Testis (tissue), 3 donors: Measurements from ENCODE around the gene LMTK3. TPM values are rescaled to one million over a fixed set of nuclear protein-coding genes. Genes with fewer than 3 reads are reported as not detected.
A peak's percentile ranks its signal among the peaks of the same experiment; 100 is the strongest.

Experiments used
- DNase-seq: peaks from one replicate; pipeline ENCODE4 v3.0.0-alpha.2; 2019
- H3K27ac ChIP-seq, 2 donors: fragments of 200-600 bp; sonication (generic); one replicate each; pipeline ENCODE4 v1.5.1; 2019
- H3K27me3 ChIP-seq: fragments of 200-600 bp; sonication (generic); one replicate; pipeline ENCODE4 v1.5.1; 2019
- H3K36me3 ChIP-seq: fragments of 200-600 bp; sonication (generic); one replicate; pipeline ENCODE4 v1.5.1; 2017; ENCODE audit warnings: low read depth; ENCODE audit errors: missing control alignments
- H3K4me1 ChIP-seq: fragments of 200-600 bp; sonication (generic); one replicate; pipeline ENCODE4 v1.5.1; 2019
- H3K4me3 ChIP-seq, 2 donors: fragments of 200-600 bp; sonication (generic); one replicate each; pipeline ENCODE4 v1.5.1; 2017 to 2019
- H3K9me3 ChIP-seq: fragments of 200-600 bp; sonication (generic); one replicate; pipeline ENCODE4 v1.5.1; 2017
- POLR2A ChIP-seq: fragments of 450-650 bp; IDR thresholded peaks from one replicate; pipeline ENCODE4 v1.6.1; 2017; ENCODE audit warnings: antibody characterized with exemption, mild to moderate bottlenecking, moderate library complexity
- WGBS, 2 donors: methylation state at CpG; one replicate each; pipeline ENCODE4 v1.1.5; 2018; 5-methylcytosine and 5-hydroxymethylcytosine counted together
- intact Hi-C: fragments of 100-400 bp; cut with DNase I; formaldehyde crosslinking; loops from one replicate; pipeline ENCODE4 v1.15.1; 2023; ENCODE audit warnings: low total_unique reads
- polyA plus RNA-seq: library from polyadenylated mRNA; stranded (reverse); fragments of 350-450 nt; fragmentation: Illumina TruSeq; extraction: RNeasy Lipid Tissue Mini Kit (QIAGEN cat#74804); gene quantifications from one replicate; pipeline ENCODE4 v1.2.3, GENCODE V29; 2014; ENCODE audit warnings: low read depth, low replicate concordance; ENCODE audit not compliant: insufficient read depth
- total RNA-seq, 2 donors: library from RNA; depleted of rRNA; stranded (reverse); fragments of >200 nt; gene quantifications; one replicate each; pipeline ENCODE4 v1.2.3, GENCODE V29; 2016
- TF ChIP-seq, protein P1 (sequence below), 3 experiments: fragments of 450-650 bp in 2 of 3; fragments of 200-600 bp in 1 of 3; sonication (generic) in 1 of 3; IDR thresholded peaks; one replicate each; pipeline ENCODE4 v1.5.1; 2016 to 2019; ENCODE audit warnings: antibody characterized with exemption in 3 of 3, mild to moderate bottlenecking in 2 of 3, moderate library complexity in 1 of 3

The LMTK3 gene
- total and polyA plus RNA-seq, 3 donors from 2014 or later: 0.62 to 1.7 (median 0.96) TPM

DNA sequence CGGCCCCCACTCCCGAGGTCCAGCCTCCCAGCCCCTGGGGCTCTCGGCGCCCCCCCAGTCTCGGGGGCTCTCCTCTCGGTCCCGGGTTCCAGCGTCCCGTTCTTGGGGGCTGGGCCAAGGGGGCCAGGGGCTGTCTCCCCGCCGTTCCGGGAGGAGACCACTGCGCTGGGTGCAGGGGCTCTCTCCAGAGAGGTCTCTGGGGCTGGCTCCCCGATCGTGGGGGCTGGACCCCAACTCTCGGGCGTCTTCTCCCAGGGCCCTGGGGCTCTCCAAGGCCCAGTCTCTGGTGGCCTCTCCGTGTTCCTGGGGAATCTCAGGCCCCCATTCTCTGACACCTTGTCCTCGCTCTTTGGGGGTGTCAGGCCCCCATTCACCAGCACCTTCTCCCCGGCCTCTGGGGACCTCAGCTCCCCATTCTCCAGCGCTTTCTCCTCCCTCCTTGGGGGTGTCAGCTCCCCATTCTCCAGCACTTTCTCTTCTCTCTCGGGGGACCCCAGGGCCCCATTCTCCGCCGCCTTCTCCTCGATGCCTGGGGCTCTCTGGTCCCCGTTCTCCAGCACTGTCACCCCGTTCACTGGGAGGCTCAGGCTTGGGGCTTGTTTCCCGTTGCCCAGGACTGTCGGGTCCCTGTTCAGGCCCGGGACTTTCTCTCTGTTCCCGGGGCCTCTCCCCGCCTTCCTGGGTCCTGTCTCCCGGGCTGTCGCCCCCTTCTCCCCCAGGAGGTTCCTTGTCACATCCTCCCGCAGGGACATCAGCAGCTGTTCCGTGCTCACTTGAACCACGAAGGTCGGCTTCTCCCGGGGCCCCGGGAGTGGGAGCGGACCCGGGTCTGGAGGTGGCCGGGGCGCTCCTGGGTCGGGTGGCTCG lies 13.7 kb downstream of the LMTK3 start:
- Histone ChIP-seq H3K9me3 (no peaks in the 10 kb centered on the region), H3K36me3 (no peaks in the 10 kb centered on the region), H3K4me3 (no peak overlapping the region), H3K27me3 (no peaks in the 10 kb centered on the region), H3K4me1 (peaks cover 3% of the 10 kb centered on the region), H3K27ac (no peak overlapping the region)
- TF ChIP-seq, protein P1, sequence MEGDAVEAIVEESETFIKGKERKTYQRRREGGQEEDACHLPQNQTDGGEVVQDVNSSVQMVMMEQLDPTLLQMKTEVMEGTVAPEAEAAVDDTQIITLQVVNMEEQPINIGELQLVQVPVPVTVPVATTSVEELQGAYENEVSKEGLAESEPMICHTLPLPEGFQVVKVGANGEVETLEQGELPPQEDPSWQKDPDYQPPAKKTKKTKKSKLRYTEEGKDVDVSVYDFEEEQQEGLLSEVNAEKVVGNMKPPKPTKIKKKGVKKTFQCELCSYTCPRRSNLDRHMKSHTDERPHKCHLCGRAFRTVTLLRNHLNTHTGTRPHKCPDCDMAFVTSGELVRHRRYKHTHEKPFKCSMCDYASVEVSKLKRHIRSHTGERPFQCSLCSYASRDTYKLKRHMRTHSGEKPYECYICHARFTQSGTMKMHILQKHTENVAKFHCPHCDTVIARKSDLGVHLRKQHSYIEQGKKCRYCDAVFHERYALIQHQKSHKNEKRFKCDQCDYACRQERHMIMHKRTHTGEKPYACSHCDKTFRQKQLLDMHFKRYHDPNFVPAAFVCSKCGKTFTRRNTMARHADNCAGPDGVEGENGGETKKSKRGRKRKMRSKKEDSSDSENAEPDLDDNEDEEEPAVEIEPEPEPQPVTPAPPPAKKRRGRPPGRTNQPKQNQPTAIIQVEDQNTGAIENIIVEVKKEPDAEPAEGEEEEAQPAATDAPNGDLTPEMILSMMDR (IDR thresholded peaks at IDR 0.05): no peak
- no peak for TF ChIP-seq POLR2A
- DNase-seq: no peak
- 29 to 64% methylated on average over 20 to 46 of the region's 46 CpGs for WGBS, 2 donors
- intact Hi-C loops: no loop called here

DNA sequence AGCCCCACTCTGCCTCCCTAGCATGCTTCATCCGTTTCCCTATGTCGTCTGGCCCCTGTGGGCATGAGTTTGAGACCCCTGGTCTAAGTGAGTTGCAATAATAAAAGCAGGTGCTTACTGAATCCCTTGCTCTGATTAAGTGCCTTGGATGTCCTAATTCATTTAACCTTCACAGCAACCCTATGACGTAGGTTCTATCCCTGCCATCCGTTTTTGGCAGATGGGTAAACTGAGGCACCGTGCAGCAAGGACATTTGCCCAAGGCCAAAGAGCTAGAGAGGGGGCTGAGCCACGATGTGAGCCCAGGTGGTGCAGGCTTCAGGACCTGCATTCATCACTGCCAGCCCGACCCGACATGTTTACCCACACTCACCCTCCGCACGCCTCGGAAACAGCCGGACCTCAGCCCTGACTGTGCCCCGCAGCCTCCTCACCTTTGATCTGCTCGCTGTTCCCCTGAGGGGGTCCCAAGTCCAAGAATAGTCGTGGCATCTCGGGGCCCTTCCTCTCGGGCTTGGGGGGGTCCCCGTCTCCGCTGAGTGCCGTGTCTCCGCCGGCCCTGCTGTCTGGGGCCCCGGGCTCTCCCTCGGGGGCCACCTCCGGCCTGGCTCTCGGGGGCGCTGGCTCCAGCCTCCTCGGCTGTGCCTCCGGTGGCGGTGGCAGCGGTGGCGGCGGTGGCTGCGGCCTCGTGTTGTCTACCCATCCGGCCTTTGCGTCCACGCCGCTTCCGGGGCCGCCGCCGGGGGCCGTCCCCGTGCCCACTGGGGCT lies 14.5 kb downstream of the LMTK3 start:
- no peak for TF ChIP-seq POLR2A
- TF ChIP-seq, protein P1 (IDR thresholded peaks at IDR 0.05): no peak
- Histone ChIP-seq H3K4me3 (no peak overlapping the region), H3K9me3 (no peaks in the 10 kb centered on the region), H3K27ac (no peak overlapping the region), H3K36me3 (no peaks in the 10 kb centered on the region), H3K4me1 (peaks cover 3% of the 10 kb centered on the region), H3K27me3 (no peaks in the 10 kb centered on the region)
- 42 to 71% methylated on average over 5 to 45 of the region's 45 CpGs for WGBS, 2 donors
- no peak for DNase-seq
- intact Hi-C loops: no loop called here

DNA sequence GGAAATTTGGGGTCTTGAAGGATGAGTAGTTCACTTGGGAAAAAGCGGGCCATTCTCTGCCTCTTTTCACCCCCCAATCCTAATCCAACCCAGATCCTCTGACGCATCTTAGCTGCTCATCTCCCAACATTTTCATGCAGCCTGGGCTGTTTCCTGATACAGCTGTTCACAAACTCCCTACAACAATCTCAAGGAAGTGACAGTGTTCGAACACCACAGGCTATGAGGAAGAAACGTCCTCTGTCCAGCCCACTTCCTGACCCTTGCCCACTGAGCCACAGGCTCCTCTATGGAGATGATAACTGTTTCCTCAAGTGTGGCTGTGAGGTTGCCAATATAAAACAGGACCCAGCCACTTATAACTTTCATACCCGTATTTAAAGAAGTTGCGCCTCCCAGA lies 16.2 kb downstream of the LMTK3 start:
- WGBS, 2 donors: 64 to 75% methylated on average over 6 of the region's 6 CpGs
- H3K9me3 ChIP-seq: no peaks in the 10 kb centered on the region
- H3K27me3 ChIP-seq: no peaks in the 10 kb centered on the region
- no peaks in the 10 kb centered on the region for H3K36me3 ChIP-seq
- H3K4me3 ChIP-seq: no peak overlapping the region
- peaks cover 6% of the 10 kb centered on the region for H3K4me1 ChIP-seq
- TF ChIP-seq, protein P1 (IDR thresholded peaks at IDR 0.05): no peak
- TF ChIP-seq POLR2A: no peak
- intact Hi-C loops: no loop called here
- DNase-seq: no peak
- H3K27ac ChIP-seq: no peak overlapping the region

DNA sequence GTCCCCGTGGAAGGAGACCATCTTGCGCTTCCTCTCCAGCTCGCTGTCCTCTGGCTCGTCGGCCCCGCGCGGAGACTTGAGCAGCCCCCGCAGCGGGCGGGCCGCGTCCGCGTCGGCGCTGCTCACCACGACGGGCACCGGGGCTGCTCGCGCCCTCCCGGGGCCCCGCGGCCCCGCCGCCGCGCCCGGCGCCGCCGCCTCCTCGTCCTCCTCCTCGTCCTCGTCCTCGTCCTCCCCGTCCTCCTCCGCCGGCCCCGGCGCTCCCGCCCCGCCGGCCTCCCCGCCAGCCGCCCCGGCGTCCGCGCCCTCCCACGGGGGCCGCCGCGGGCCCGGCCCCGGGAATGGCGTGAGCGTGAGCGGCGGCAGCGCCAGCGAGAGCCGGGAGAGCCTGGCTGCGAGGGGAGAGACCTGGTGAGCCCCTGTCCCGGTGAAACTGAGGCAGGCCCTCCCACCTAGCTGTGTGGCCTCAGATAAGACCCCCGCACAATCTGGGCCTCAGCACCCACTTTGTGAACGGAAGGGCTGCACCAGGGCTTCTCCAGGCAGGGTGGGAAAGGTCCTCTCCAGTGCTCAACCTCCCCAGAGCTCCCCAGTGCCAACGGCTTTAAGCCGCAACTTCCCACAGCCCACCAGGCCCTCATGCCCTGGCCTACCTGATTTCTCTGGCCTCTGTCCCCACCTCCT lies 17.8 kb downstream of the LMTK3 start:
- Histone ChIP-seq H3K27ac (no peak overlapping the region), H3K36me3 (no peaks in the 10 kb centered on the region), H3K9me3 (no peaks in the 10 kb centered on the region), H3K27me3 (no peaks in the 10 kb centered on the region), H3K4me1 (peaks cover 6% of the 10 kb centered on the region), H3K4me3 (peak overlapping the region; percentile 42 to 53)
- intact Hi-C loops: no loop called here
- no peak for TF ChIP-seq POLR2A
- TF ChIP-seq, protein P1 (IDR thresholded peaks at IDR 0.05): no peak
- 4 to 24% methylated on average over 7 to 55 of the region's 70 CpGs for whole genome bisulfite sequencing, 2 donors
- no peak for DNase-seq
